Measurements from ENCODE around the gene RPGRIP1L. TPM values are rescaled to one million over a fixed set of nuclear protein-coding genes. Genes with fewer than 3 reads are reported as not detected.

Gene RPGRIP1L
- total and polyA plus RNA-seq, 5 donors, result 1.3 to 3.5 (median 3.3) TPM

- Histone ChIP-seq H3K27me3 (ENCODE audit: control insufficient read depth, insufficient read depth) (no peaks in the 10 kb centered on the region), H3K4me1 (ENCODE audit: control insufficient read depth, insufficient read depth, low read length) (no peaks in the 10 kb centered on the region), H3K9me3 (ENCODE audit: control insufficient read depth, low read length) (no peaks in the 10 kb centered on the region), H3K4me3 (ENCODE audit: low read length) (no peak overlapping the region), H3K27ac (ENCODE audit: low read length) (no peak overlapping the region)
- no peak for ATAC-seq
- 64% methylated on average over 2 of the region's 2 CpGs for WGBS
- intact Hi-C loops (cut with DNase I), result no loop called here
- no peak for DNase-seq
Observed at GRCh38 chr16:53681354-53681753, 22.3 kb downstream of the RPGRIP1L start.

- Histone ChIP-seq H3K9me3 (ENCODE audit: control insufficient read depth, low read length) (no peaks in the 10 kb centered on the region), H3K4me1 (ENCODE audit: control insufficient read depth, insufficient read depth, low read length) (no peaks in the 10 kb centered on the region), H3K27me3 (ENCODE audit: control insufficient read depth, insufficient read depth) (no peaks in the 10 kb centered on the region), H3K27ac (ENCODE audit: low read length) (no peak overlapping the region), H3K4me3 (ENCODE audit: low read length) (no peak overlapping the region)
- WGBS, result 93% methylated on average over 2 of the region's 2 CpGs
- DNase-seq, result no peak
- intact Hi-C loops (cut with DNase I), result no loop called here
- no peak for ATAC-seq
Observed at GRCh38 chr16:53680756-53681155, 22.9 kb downstream of the RPGRIP1L start.

GRCh38 chr16:53678756-53679343 lies 24.8 kb downstream of the RPGRIP1L start:
- Histone ChIP-seq H3K4me1 (ENCODE audit: control insufficient read depth, insufficient read depth, low read length) (no peaks in the 10 kb centered on the region), H3K27me3 (ENCODE audit: control insufficient read depth, insufficient read depth) (no peaks in the 10 kb centered on the region), H3K4me3 (ENCODE audit: low read length) (no peak overlapping the region), H3K9me3 (ENCODE audit: control insufficient read depth, low read length) (no peaks in the 10 kb centered on the region), H3K27ac (ENCODE audit: low read length) (no peak overlapping the region)
- ATAC-seq (no peak), DNase-seq (no peak)
- intact Hi-C loops (cut with DNase I), result no loop called here

- Histone ChIP-seq H3K27me3 (ENCODE audit: control insufficient read depth, insufficient read depth) (no peaks in the 10 kb centered on the region), H3K27ac (ENCODE audit: low read length) (no peak overlapping the region), H3K4me3 (ENCODE audit: low read length) (no peak overlapping the region), H3K4me1 (ENCODE audit: control insufficient read depth, insufficient read depth, low read length) (no peaks in the 10 kb centered on the region), H3K9me3 (ENCODE audit: control insufficient read depth, low read length) (no peaks in the 10 kb centered on the region)
- no peak for ATAC-seq
- intact Hi-C loops (cut with DNase I), result no loop called here
- WGBS, result 97% methylated on average over 1 of the region's 1 CpG
- DNase-seq, result no peak
Observed at GRCh38 chr16:53678155-53678554, 25.5 kb downstream of the RPGRIP1L start.

- H3K4me3 ChIP-seq (ENCODE audit: low read length), result no peak overlapping the region
- H3K27ac ChIP-seq (ENCODE audit: low read length), result no peak overlapping the region
- no peaks in the 10 kb centered on the region for H3K4me1 ChIP-seq (ENCODE audit: control insufficient read depth, insufficient read depth, low read length)
- no peaks in the 10 kb centered on the region for H3K27me3 ChIP-seq (ENCODE audit: control insufficient read depth, insufficient read depth)
- ATAC-seq, result no peak
- over 99% methylated on average over 4 of the region's 4 CpGs for WGBS
- H3K9me3 ChIP-seq (ENCODE audit: control insufficient read depth, low read length), result no peaks in the 10 kb centered on the region
- DNase-seq, result no peak
- intact Hi-C loops (cut with DNase I), result no loop called here
Observed at GRCh38 chr16:53673189-53673588, 30.5 kb downstream of the RPGRIP1L start.

- Histone ChIP-seq H3K4me1 (ENCODE audit: control insufficient read depth, insufficient read depth, low read length) (no peaks in the 10 kb centered on the region), H3K27me3 (ENCODE audit: control insufficient read depth, insufficient read depth) (no peaks in the 10 kb centered on the region), H3K4me3 (ENCODE audit: low read length) (no peak overlapping the region), H3K9me3 (ENCODE audit: control insufficient read depth, low read length) (no peaks in the 10 kb centered on the region), H3K27ac (ENCODE audit: low read length) (no peak overlapping the region)
- ATAC-seq, result no peak
- no peak for DNase-seq
- intact Hi-C loops (cut with DNase I), result no loop called here
Observed at GRCh38 chr16:53672461-53672860, 31.2 kb downstream of the RPGRIP1L start.

GRCh38 chr16:53668869-53669268 lies 34.8 kb downstream of the RPGRIP1L start:
- Histone ChIP-seq H3K4me1 (ENCODE audit: control insufficient read depth, insufficient read depth, low read length) (no peaks in the 10 kb centered on the region), H3K4me3 (ENCODE audit: low read length) (no peak overlapping the region), H3K27ac (ENCODE audit: low read length) (no peak overlapping the region), H3K27me3 (ENCODE audit: control insufficient read depth, insufficient read depth) (no peaks in the 10 kb centered on the region), H3K9me3 (ENCODE audit: control insufficient read depth, low read length) (no peaks in the 10 kb centered on the region)
- intact Hi-C loops (cut with DNase I), result no loop called here
- no peak for DNase-seq
- WGBS, result 79% methylated on average over 2 of the region's 2 CpGs
- no peak for ATAC-seq

- Histone ChIP-seq H3K27ac (ENCODE audit: low read length) (no peak overlapping the region), H3K9me3 (ENCODE audit: control insufficient read depth, low read length) (no peaks in the 10 kb centered on the region), H3K27me3 (ENCODE audit: control insufficient read depth, insufficient read depth) (no peaks in the 10 kb centered on the region), H3K4me3 (ENCODE audit: low read length) (no peak overlapping the region), H3K4me1 (ENCODE audit: control insufficient read depth, insufficient read depth, low read length) (no peaks in the 10 kb centered on the region)
- WGBS, result 94% methylated on average over 3 of the region's 3 CpGs
- DNase-seq, result no peak
- no peak for ATAC-seq
- intact Hi-C loops (cut with DNase I), result no loop called here
Observed at GRCh38 chr16:53666786-53667415, 36.8 kb downstream of the RPGRIP1L start.

- peak overlapping the region; percentile 15 for H3K4me3 ChIP-seq (ENCODE audit: low read length)
- DNase-seq (peak in 1 of 3 donors; percentile 32), ATAC-seq (peak in 1 of 2 donors; percentile 24)
- WGBS, result 45% methylated on average over 7 of the region's 7 CpGs
- no peaks in the 10 kb centered on the region for H3K4me1 ChIP-seq (ENCODE audit: control insufficient read depth, insufficient read depth, low read length)
- intact Hi-C loops (cut with DNase I), result no loop called here
- H3K27ac ChIP-seq (ENCODE audit: low read length), result no peak overlapping the region
- H3K27me3 ChIP-seq (ENCODE audit: control insufficient read depth, insufficient read depth), result no peaks in the 10 kb centered on the region
- H3K9me3 ChIP-seq (ENCODE audit: control insufficient read depth, low read length), result no peaks in the 10 kb centered on the region
Observed at GRCh38 chr16:53664724-53665345, 38.8 kb downstream of the RPGRIP1L start.

- Histone ChIP-seq H3K4me1 (ENCODE audit: control insufficient read depth, insufficient read depth, low read length) (no peaks in the 10 kb centered on the region), H3K27ac (ENCODE audit: low read length) (no peak overlapping the region), H3K27me3 (ENCODE audit: control insufficient read depth, insufficient read depth) (no peaks in the 10 kb centered on the region), H3K4me3 (ENCODE audit: low read length) (no peak overlapping the region), H3K9me3 (ENCODE audit: control insufficient read depth, low read length) (no peaks in the 10 kb centered on the region)
- intact Hi-C loops (cut with DNase I), result no loop called here
- WGBS, result 97% methylated on average over 1 of the region's 1 CpG
- no peak for ATAC-seq
- no peak for DNase-seq
Observed at GRCh38 chr16:53662072-53662471, 41.6 kb downstream of the RPGRIP1L start.

- no peak for DNase-seq
- H3K4me3 ChIP-seq (ENCODE audit: low read length), result no peak overlapping the region
- H3K27me3 ChIP-seq (ENCODE audit: control insufficient read depth, insufficient read depth), result no peaks in the 10 kb centered on the region
- no peak overlapping the region for H3K27ac ChIP-seq (ENCODE audit: low read length)
- H3K9me3 ChIP-seq (ENCODE audit: control insufficient read depth, low read length), result no peaks in the 10 kb centered on the region
- WGBS, result 97% methylated on average over 2 of the region's 2 CpGs
- no peak for ATAC-seq
- H3K4me1 ChIP-seq (ENCODE audit: control insufficient read depth, insufficient read depth, low read length), result no peaks in the 10 kb centered on the region
- intact Hi-C loops (cut with DNase I), result no loop called here
Observed at GRCh38 chr16:53654946-53655345, 48.7 kb downstream of the RPGRIP1L start.

Measured in right cardiac atrium (tissue), 5 donors.